H1 (cell line): ENCODE data around the gene EAF2. TPM values are rescaled to one million over a fixed set of nuclear protein-coding genes. Genes with fewer than 3 reads are reported as not detected.

ENCODE experiments used
- CTCF ChIA-PET: fragments of 300-600 bp; sonication (Branson Sonifier 250); formaldehyde crosslinking; loops from one replicate; lab custom pipeline; 2021; ENCODE audit not compliant: partially characterized antibody; lab: Charles Lee
- POLR2A ChIA-PET: fragments of 300-600 bp; sonication (Branson Sonifier 250); formaldehyde crosslinking; loops from one replicate; lab custom pipeline; 2021; ENCODE audit warnings: inconsistent platforms; ENCODE audit not compliant: partially characterized antibody; lab: Charles Lee
- DNase-seq, 2 experiments: peaks; one replicate each; pipeline versions ENCODE4 v3.0.0 to v3.0.0-alpha.2; 2010 to 2022; ENCODE audit warnings: low spot score in 2 of 2, low read depth in 1 of 2, mixed read lengths in 1 of 2
- FAIRE-seq: peaks from 2 replicates; lab custom pipeline; 2011; peaks lifted over from hg19 to GRCh38; lab: Jason Lieb, UNC
- H2AFZ ChIP-seq: 2 replicates; pipeline ENCODE4 v1.8.1; 2012; ENCODE audit warnings: low read length, inconsistent platforms
- H2AK5ac ChIP-seq: 2 replicates; pipeline ENCODE4 v1.6.1; 2013; ENCODE audit warnings: low read depth, low read length
- H2BK120ac ChIP-seq: replicated peaks from 2 replicates; pipeline ENCODE3; 2013; ENCODE audit warnings: low read depth, low read length, inconsistent platforms
- H2BK12ac ChIP-seq: 2 replicates; pipeline ENCODE4 v1.6.1; 2013; ENCODE audit warnings: low read depth, low read length
- H2BK15ac ChIP-seq: 2 replicates; pipeline ENCODE4 v1.6.1; 2013; ENCODE audit warnings: low read length
- H2BK20ac ChIP-seq: 2 replicates; pipeline ENCODE4 v1.6.1; 2013; ENCODE audit warnings: low read length
- H2BK5ac ChIP-seq: 2 replicates; pipeline ENCODE4 v1.6.1; 2013; ENCODE audit warnings: low read depth, low read length
- H3K14ac ChIP-seq: 2 replicates; pipeline ENCODE4 v1.6.1; 2013; ENCODE audit warnings: inconsistent platforms; ENCODE audit not compliant: insufficient read length
- H3K18ac ChIP-seq: 2 replicates; pipeline ENCODE4 v1.6.1; 2013; ENCODE audit warnings: low read length; ENCODE audit errors: extremely low read depth
- H3K23ac ChIP-seq: 2 replicates; pipeline ENCODE4 v1.6.1; 2013; ENCODE audit warnings: inconsistent platforms; ENCODE audit not compliant: insufficient read length
- H3K23me2 ChIP-seq: 2 replicates; pipeline ENCODE4 v1.6.1; 2013; ENCODE audit warnings: low read depth, low read length
- H3K27ac ChIP-seq: 2 replicates; pipeline ENCODE4 v1.6.1; 2011; ENCODE audit warnings: low read depth, low read length, inconsistent platforms
- H3K27me3 ChIP-seq, 4 experiments: replicated peaks in 1 of 4; 1 replicate in 1 of 4; 2 replicates in 3 of 4; pipeline versions ENCODE4 v1.6.1 to v1.8.1; 2011 to 2013; ENCODE audit warnings: low read length in 3 of 4, mild to moderate bottlenecking in 3 of 4, inconsistent platforms in 2 of 4, mixed read lengths in 2 of 4, moderate library complexity in 1 of 4; ENCODE audit not compliant: control insufficient read depth in 3 of 4, insufficient read depth in 3 of 4; ENCODE audit errors: extremely low read depth in 1 of 4
- H3K36me3 ChIP-seq, 4 experiments: 2 replicates each; pipeline versions ENCODE4 v1.6.1 to v1.8.1; 2011 to 2013; ENCODE audit warnings: mild to moderate bottlenecking in 4 of 4, low read length in 3 of 4, moderate library complexity in 2 of 4, control low read depth in 1 of 4, inconsistent platforms in 1 of 4; ENCODE audit not compliant: insufficient read depth in 4 of 4, control insufficient read depth in 2 of 4
- H3K4ac ChIP-seq: replicated peaks from 2 replicates; pipeline ENCODE3; 2013; ENCODE audit warnings: low read length, low read depth, mixed read lengths, inconsistent platforms; ENCODE audit not compliant: insufficient read length
- H3K4me1 ChIP-seq, 4 experiments: replicated peaks in 1 of 4; 1 replicate in 1 of 4; 2 replicates in 3 of 4; pipeline versions ENCODE4 v1.6.1 to v1.8.1; 2011 to 2013; ENCODE audit warnings: low read length in 3 of 4, inconsistent platforms in 2 of 4, mixed read lengths in 1 of 4; ENCODE audit not compliant: insufficient read depth in 4 of 4, control insufficient read depth in 3 of 4
- H3K4me2 ChIP-seq, 2 experiments: 2 replicates each; pipeline versions ENCODE4 v1.6.1 to v1.8.1; 2011 to 2013; ENCODE audit warnings: low read depth in 2 of 2, low read length in 2 of 2, control low read depth in 1 of 2, inconsistent platforms in 1 of 2, mild to moderate bottlenecking in 1 of 2; ENCODE audit not compliant: insufficient read depth in 1 of 2
- H3K4me3 ChIP-seq, 4 experiments: fragments of 200-600, 300-600 bp in 1 of 4; sonication (generic), shearing (Covaris generic), sonication (Bioruptor Twin) in 1 of 4; 2 replicates each; pipeline versions ENCODE4 v1.5.1 to v1.8.1; 2011 to 2016; ENCODE audit warnings: low read length in 4 of 4, low read depth in 3 of 4, control low read depth in 2 of 4, inconsistent platforms in 2 of 4, mild to moderate bottlenecking in 2 of 4, mixed read lengths in 1 of 4, moderate library complexity in 1 of 4; ENCODE audit not compliant: insufficient read depth in 2 of 4; ENCODE audit errors: extremely low read depth in 1 of 4
- H3K56ac ChIP-seq: replicated peaks from 2 replicates; pipeline ENCODE3; 2013; ENCODE audit warnings: low read depth, mild to moderate bottlenecking, mixed read lengths, low read length, inconsistent platforms; ENCODE audit not compliant: insufficient read length
- H3K79me1 ChIP-seq: 2 replicates; pipeline ENCODE4 v1.6.1; 2013; ENCODE audit warnings: low read depth, low read length, control low read depth
- H3K79me2 ChIP-seq, 2 experiments: 2 replicates each; pipeline versions ENCODE4 v1.6.1 to v1.8.1; 2012 to 2013; ENCODE audit warnings: low read length in 2 of 2, mild to moderate bottlenecking in 2 of 2, inconsistent platforms in 1 of 2; ENCODE audit not compliant: insufficient read depth in 2 of 2, control insufficient read depth in 1 of 2
- H3K9ac ChIP-seq, 4 experiments: replicated peaks in 1 of 4; 1 replicate in 1 of 4; 2 replicates in 3 of 4; pipeline versions ENCODE4 v1.6.1 to v1.8.1; 2011 to 2013; ENCODE audit warnings: low read depth in 3 of 4, low read length in 3 of 4, control low read depth in 2 of 4, mild to moderate bottlenecking in 2 of 4, moderate library complexity in 2 of 4, inconsistent platforms in 1 of 4; ENCODE audit errors: extremely low read depth in 1 of 4
- H3K9me3 ChIP-seq, 2 experiments: 2 replicates each; pipeline versions ENCODE4 v1.6.1 to v1.8.1; 2012 to 2013; ENCODE audit warnings: mild to moderate bottlenecking in 2 of 2, moderate library complexity in 2 of 2, control low read depth in 1 of 2, inconsistent platforms in 1 of 2, low read depth in 1 of 2, low read length in 1 of 2, mixed read lengths in 1 of 2; ENCODE audit not compliant: insufficient read depth in 2 of 2
- H4K20me1 ChIP-seq, 2 experiments: replicated peaks in 1 of 2; 2 replicates each; pipeline versions ENCODE3 to v1.8.1; 2011 to 2013; ENCODE audit warnings: inconsistent platforms in 2 of 2, low read length in 2 of 2, mild to moderate bottlenecking in 1 of 2; ENCODE audit not compliant: insufficient read depth in 2 of 2, control insufficient read depth in 1 of 2
- H4K5ac ChIP-seq: 2 replicates; pipeline ENCODE4 v1.6.1; 2013; ENCODE audit warnings: low read length, low read depth, mixed read lengths, inconsistent platforms; ENCODE audit not compliant: insufficient read length
- H4K8ac ChIP-seq: 2 replicates; pipeline ENCODE4 v1.8.0; 2013; ENCODE audit warnings: mild to moderate bottlenecking, moderate library complexity, low read length, inconsistent platforms; ENCODE audit not compliant: insufficient read depth; ENCODE audit errors: extremely low read depth
- H4K91ac ChIP-seq: replicated peaks from 2 replicates; pipeline ENCODE3; 2013; ENCODE audit warnings: low read length, mixed read lengths, inconsistent platforms; ENCODE audit not compliant: insufficient read length
- CEBPB ChIP-seq: IDR thresholded peaks from 2 replicates; pipeline ENCODE4 v1.6.1; 2012; ENCODE audit warnings: low read depth, low read length
- CREB1 ChIP-seq: IDR thresholded peaks from 2 replicates; pipeline ENCODE4 v1.6.1; 2012; ENCODE audit warnings: inconsistent platforms
- RAD21 ChIP-seq, 2 experiments: IDR thresholded peaks in 1 of 2; conservative IDR thresholded peaks in 1 of 2; 2 replicates each; pipeline ENCODE4 v1.6.1; 2011; ENCODE audit warnings: low read depth in 2 of 2, low read length in 2 of 2, improper control_type of control experiment in 1 of 2, inconsistent platforms in 1 of 2, mild to moderate bottlenecking in 1 of 2, moderate library complexity in 1 of 2
- WGBS, 2 experiments: shearing (Covaris generic) in 1 of 2; methylation state at CpG; one replicate each; pipeline versions ENCODE4 v1.1.6 to v1.1.7; 2013 to 2015; ENCODE audit warnings: low lambda C conversion rate in 2 of 2, mixed read lengths in 2 of 2, inconsistent platforms in 1 of 2, low coverage in 1 of 2, missing lambda C conversion rate in 1 of 2; ENCODE audit not compliant: insufficient replicate concordance in 2 of 2, insufficient coverage in 1 of 2, insufficient read length in 1 of 2; ENCODE audit errors: extremely low coverage in 1 of 2, missing lambda C conversion rate in 1 of 2; 5-methylcytosine and 5-hydroxymethylcytosine counted together
- polyA plus RNA-seq, 7 experiments: library from polyadenylated mRNA; depleted of rRNA in 3 of 7; stranded (reverse) in 5 of 7; unstranded in 2 of 7; fragments of >200 nt in 5 of 7; fragments of 200-250 nt in 2 of 7; gene quantifications; 1 replicate in 5 of 7; 2 replicates in 1 of 7; 4 replicates in 1 of 7; pipeline versions ENCODE4 v1.2.1 to v1.2.3, GENCODE V29; 2011 to 2013; ENCODE audit warnings: missing spikeins in 2 of 7, mixed read lengths in 2 of 7
- total RNA-seq: library from RNA; stranded (reverse); fragmentation: NEBNext Ultra II Directional; extraction: Animal tissue kit (Norgen Biotek cat#: 25700); gene quantifications from 2 replicates; pipeline ENCODE4 v1.2.1, GENCODE V29; 2021
- TF ChIP-seq, protein P1 (sequence below), 3 experiments: IDR thresholded peaks; 1 replicate in 2 of 3; 2 replicates in 1 of 3; pipeline versions ENCODE4 v1.5.1 to v1.6.1; 2011; ENCODE audit warnings: low read length in 3 of 3, mild to moderate bottlenecking in 3 of 3, inconsistent platforms in 2 of 3, low read depth in 1 of 3, moderate library complexity in 1 of 3; ENCODE audit not compliant: insufficient read depth in 1 of 3; ENCODE audit errors: control extremely low read depth in 1 of 3
- TF ChIP-seq, protein P2 (sequence below): IDR thresholded peaks from 2 replicates; pipeline ENCODE4 v1.6.1; 2012; ENCODE audit warnings: inconsistent platforms

EAF2 gene
- total and polyA plus RNA-seq, 2 of the 8 experiments (the other 6 are each of a cell fraction or from before 2014, with no cell fraction given), result 3.6 to 6.6 TPM

DNA sequence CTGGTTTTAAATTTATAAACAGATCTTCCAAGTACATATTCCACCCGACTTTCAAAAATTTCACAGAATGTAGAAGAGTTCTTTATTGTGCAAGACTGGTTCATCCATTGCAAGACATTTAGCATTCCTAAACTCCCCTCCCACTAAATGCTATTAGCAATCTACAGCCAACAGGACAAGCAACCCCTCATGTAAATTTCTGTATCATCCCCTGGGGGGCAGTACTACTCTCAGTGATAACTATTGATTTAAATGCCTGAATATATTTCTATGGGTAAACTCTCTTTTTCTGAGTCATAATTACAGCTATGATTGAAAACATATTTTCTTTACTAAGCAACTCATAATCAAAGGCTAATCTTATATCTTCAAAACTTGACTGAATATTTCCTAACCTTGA, 48.5 kb downstream of the EAF2 start:
- no peak overlapping the region for H2BK5ac ChIP-seq
- WGBS, 2 experiments, result 20% methylated on average over 1 of the region's 1 CpG; no CpG with 5 or more reads in 1 of the 2 experiments
- no peaks in the 10 kb centered on the region for H3K27me3 ChIP-seq
- no peaks in the 10 kb centered on the region for H4K20me1 ChIP-seq
- H4K5ac ChIP-seq, result no peak overlapping the region
- H3K23me2 ChIP-seq, result no peaks in the 10 kb centered on the region
- H2AK5ac ChIP-seq, result no peak overlapping the region
- no peak overlapping the region for H3K9ac ChIP-seq
- H4K91ac ChIP-seq, result no peak overlapping the region
- no peak overlapping the region for H4K8ac ChIP-seq
- no peak overlapping the region for H2BK20ac ChIP-seq
- TF ChIP-seq CREB1, result no peak
- TF ChIP-seq, protein P1, sequence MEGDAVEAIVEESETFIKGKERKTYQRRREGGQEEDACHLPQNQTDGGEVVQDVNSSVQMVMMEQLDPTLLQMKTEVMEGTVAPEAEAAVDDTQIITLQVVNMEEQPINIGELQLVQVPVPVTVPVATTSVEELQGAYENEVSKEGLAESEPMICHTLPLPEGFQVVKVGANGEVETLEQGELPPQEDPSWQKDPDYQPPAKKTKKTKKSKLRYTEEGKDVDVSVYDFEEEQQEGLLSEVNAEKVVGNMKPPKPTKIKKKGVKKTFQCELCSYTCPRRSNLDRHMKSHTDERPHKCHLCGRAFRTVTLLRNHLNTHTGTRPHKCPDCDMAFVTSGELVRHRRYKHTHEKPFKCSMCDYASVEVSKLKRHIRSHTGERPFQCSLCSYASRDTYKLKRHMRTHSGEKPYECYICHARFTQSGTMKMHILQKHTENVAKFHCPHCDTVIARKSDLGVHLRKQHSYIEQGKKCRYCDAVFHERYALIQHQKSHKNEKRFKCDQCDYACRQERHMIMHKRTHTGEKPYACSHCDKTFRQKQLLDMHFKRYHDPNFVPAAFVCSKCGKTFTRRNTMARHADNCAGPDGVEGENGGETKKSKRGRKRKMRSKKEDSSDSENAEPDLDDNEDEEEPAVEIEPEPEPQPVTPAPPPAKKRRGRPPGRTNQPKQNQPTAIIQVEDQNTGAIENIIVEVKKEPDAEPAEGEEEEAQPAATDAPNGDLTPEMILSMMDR (IDR thresholded peaks at IDR 0.05; ENCODE audit: control extremely low read depth in 1 of 3, insufficient read depth in 1 of 3, low read depth in 1 of 3, low read length in 3 of 3), result peak in 2 of 3 experiments; percentile 32 to 43; a peak in 2 of 4 replicates
- peak; percentile 37; the same call in 1 of the 2 replicates for TF ChIP-seq CEBPB
- TF ChIP-seq, protein P2, sequence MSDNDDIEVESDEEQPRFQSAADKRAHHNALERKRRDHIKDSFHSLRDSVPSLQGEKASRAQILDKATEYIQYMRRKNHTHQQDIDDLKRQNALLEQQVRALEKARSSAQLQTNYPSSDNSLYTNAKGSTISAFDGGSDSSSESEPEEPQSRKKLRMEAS, result no peak
- peak; percentile 48 to 66 for TF ChIP-seq RAD21 (IDR thresholded peaks at IDR 0.05 in 1 of 2, conservative IDR thresholded peaks at IDR 0.05 in 1 of 2; ENCODE audit: low read depth in 2 of 2, low read length in 2 of 2)
- no peaks in the 10 kb centered on the region for H3K9me3 ChIP-seq
- no peak overlapping the region for H3K18ac ChIP-seq
- no peaks in the 10 kb centered on the region for H3K79me2 ChIP-seq
- H3K79me1 ChIP-seq, result no peaks in the 10 kb centered on the region
- DNase-seq (no peak), FAIRE-seq (peak; percentile 36)
- no peak overlapping the region for H3K56ac ChIP-seq
- no peaks in the 10 kb centered on the region for H3K36me3 ChIP-seq
- CTCF ChIA-PET, result interaction anchor here (0.6 to 2.1 kb wide), 13 partner anchors 9 to 403 kb away, joined by 3 to 22 read pairs (median 4); partner anchors contain the start of gene SLC15A2
- POLR2A ChIA-PET, result no interaction called here
- H3K23ac ChIP-seq, result no peak overlapping the region
- no peak overlapping the region for H3K27ac ChIP-seq
- no peaks in the 10 kb centered on the region for H3K4me1 ChIP-seq
- no peak overlapping the region for H2AFZ ChIP-seq
- no peak overlapping the region for H3K4me2 ChIP-seq
- H2BK12ac ChIP-seq, result no peak overlapping the region
- no peak overlapping the region for H3K14ac ChIP-seq
- H3K4ac ChIP-seq, result no peak overlapping the region
- H2BK15ac ChIP-seq, result no peak overlapping the region
- no peak overlapping the region for H2BK120ac ChIP-seq
- no peak overlapping the region for H3K4me3 ChIP-seq
